H7 (cell line): ENCODE data around the gene RNF130. TPM values are rescaled to one million over a fixed set of nuclear protein-coding genes. Genes with fewer than 3 reads are reported as not detected.

Experiments used
- DNase-seq: peaks from one replicate; pipeline ENCODE4 v3.0.0; 2012
- H3K27me3 ChIP-seq: 2 replicates; pipeline ENCODE4 v1.6.0; 2011; ENCODE audit warnings: mild to moderate bottlenecking, low read length; ENCODE audit not compliant: control insufficient read depth, insufficient read depth
- H3K36me3 ChIP-seq: replicated peaks from 2 replicates; pipeline ENCODE4 v1.5.1; 2011; ENCODE audit warnings: low read length; ENCODE audit not compliant: control insufficient read depth, insufficient read depth
- H3K4me3 ChIP-seq: 2 replicates; pipeline ENCODE4 v1.5.1; 2011; ENCODE audit warnings: low read depth, mild to moderate bottlenecking, control low read depth, low read length, moderate library complexity; ENCODE audit not compliant: insufficient read depth
- total RNA-seq: library from RNA; depleted of rRNA; stranded (reverse); fragments of >200 nt; shearing (Covaris generic); gene quantifications from 2 replicates; pipeline ENCODE4 v1.2.3, GENCODE V29; 2014

RNF130 gene
- total RNA-seq, 1 experiment from 2014 or later = 123 TPM

DNA sequence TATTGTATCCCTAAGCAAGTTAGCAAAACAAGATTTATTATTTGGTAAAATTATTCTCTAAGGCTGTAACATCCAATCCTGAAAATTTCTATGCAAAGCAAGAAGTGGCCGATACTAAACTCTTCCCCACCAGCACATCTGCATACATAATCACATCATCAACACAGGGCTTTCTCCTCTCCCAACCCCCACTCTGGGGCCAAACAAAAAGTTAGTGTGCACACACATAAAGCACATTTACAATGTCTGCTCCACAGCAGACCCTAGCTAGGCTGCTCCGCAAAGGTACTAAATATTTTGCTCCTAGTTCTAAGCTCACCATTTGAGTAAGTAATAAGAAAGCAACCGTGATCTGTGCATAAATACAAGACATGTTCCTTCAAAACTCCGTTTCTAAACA, 3.6 kb downstream of the RNF130 start:
- Histone ChIP-seq H3K27me3 (peaks cover 7% of the 10 kb centered on the region), H3K4me3 (no peak overlapping the region; the same call in 1 of the 2 replicates), H3K36me3 (no peaks in the 10 kb centered on the region)
- DNase-seq = no peak

DNA sequence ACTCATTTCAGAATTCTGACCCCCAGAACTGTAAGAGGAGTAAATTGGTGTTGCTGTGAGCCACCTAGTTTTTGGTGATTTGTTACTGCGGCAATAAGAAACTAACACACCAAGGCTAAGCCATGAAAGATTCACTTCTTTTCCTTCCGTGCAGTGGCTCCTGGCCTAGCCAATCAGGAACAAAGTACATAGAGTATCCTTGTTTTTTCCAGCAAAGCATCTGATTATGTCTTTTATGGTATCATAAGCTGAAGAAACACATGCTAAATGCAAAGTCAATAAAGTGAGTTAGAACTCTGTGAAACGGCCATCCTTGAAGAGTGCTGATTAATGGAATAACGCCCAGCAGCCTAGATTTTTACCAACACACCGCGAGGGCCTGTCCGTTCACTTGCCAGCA, 11.4 kb downstream of the RNF130 start:
- Histone ChIP-seq H3K27me3 (no peaks in the 10 kb centered on the region), H3K36me3 (no peaks in the 10 kb centered on the region), H3K4me3 (no peak overlapping the region)
- DNase-seq = no peak

DNA sequence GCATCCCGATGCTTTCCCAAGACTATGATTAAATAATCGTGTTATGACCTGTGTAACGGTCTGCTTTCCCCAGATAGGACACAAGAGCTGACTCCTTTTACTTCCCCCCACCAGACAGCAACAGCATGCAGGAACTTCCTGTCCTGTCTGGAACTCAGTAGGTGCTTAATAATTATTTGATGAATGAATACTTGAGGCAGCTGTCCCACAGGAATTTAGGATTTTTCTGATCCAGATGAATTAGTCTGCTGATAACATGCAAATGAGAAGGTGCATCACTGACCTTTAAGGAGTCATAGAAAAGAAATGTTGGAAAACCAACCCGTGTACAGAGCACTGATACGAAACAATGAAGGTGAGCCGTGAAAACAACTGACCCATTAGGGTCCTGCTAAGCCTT, 12.2 kb downstream of the RNF130 start:
- no peak overlapping the region for H3K4me3 ChIP-seq
- H3K27me3 ChIP-seq = no peaks in the 10 kb centered on the region
- no peaks in the 10 kb centered on the region for H3K36me3 ChIP-seq
- DNase-seq = no peak

DNA sequence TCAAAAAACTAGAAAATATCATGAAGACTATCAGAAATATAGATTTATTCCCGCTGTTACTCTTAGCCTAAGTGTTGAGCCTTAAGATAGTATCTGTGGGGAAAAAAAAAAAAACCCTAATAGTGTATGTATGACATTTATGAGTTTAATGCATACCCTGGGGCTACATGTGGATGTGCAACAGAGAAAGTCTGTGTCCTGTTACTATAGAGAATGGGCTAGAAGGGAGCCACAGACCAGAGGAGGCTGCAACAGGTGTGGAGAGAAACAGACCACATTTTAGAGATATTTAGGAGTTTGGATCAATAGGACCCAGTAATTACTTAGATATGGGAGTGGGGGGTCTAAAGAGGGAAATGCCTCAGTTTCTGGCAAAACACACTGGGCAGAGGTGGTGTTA, 15.4 kb downstream of the RNF130 start:
- no peaks in the 10 kb centered on the region for H3K27me3 ChIP-seq
- H3K36me3 ChIP-seq = no peaks in the 10 kb centered on the region
- H3K4me3 ChIP-seq = no peak overlapping the region
- DNase-seq = no peak

DNA sequence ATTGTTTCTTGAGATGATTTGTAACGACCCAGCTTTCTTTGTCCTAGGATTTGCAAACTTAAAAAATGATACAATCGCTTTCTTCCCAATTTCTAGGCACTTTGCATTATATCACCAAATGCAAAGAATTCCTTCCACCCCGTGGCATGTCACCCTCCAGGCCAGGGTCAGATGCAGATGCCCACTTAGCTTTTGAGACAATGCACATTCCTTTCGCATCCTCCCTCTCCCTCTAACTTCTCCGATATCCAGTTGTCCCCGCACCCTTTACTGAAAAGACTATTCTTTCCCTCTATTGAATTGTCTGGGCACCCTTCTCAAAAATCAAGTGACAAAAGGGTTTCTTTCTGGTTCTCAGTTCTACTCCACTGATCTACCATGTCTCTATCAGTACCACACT, 17.3 kb downstream of the RNF130 start:
- no peak overlapping the region for H3K4me3 ChIP-seq
- no peaks in the 10 kb centered on the region for H3K27me3 ChIP-seq
- DNase-seq = no peak
- no peaks in the 10 kb centered on the region for H3K36me3 ChIP-seq

DNA sequence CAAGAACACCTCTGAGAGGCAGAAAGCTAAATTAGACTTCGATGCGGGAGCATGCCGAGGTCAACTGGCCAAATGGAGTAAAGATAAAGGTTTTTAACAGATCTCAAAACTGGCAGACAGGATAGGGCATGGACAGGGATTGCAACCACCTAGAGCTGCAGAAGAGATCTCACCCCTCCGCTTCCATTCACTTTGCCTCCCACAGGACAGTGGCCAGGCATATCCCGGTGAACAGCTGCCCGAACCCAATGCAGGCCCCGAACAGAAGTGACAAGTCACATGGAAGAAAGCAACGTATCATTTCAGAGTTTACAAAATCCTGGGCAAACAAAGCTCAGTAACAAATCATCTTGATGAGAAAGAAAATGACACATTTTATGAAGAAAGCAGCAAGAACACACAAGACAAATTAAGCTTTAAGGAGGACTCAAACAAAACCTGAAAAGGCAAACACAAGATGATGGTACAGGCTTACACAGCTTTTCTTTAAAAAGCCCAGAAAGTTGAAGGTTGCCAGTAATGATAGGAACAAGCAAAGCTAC, 18.4 kb downstream of the RNF130 start:
- H3K27me3 ChIP-seq = no peaks in the 10 kb centered on the region
- H3K4me3 ChIP-seq = no peak overlapping the region
- no peak for DNase-seq
- no peaks in the 10 kb centered on the region for H3K36me3 ChIP-seq

DNA sequence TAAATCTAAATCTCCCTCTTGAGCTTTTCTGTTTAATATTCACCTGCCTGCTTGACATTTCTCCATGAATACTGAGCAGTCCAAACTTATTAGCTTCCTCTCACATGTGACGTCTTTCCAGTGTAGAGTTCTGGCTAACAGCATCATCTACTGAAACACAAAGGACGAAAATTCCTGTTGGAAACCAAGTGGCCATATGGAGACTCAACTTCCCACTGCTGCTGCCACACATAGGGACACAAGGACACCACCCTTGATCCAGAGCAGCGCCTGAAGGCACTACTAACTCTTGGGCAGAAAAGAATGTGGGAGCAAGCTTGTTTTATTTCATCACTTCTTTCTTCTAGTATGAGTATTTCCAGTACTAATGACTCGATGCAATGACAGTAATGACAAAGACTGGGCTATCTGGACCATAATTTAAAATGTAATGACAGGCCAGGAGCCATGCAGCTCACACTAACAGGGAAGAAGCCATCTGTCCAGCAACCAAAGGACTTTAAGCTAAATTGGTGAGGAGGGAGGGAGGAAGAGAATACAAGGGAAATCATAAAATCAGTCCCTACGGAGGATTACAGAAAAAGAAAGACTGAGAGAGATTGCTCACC, 19.2 kb downstream of the RNF130 start:
- H3K36me3 ChIP-seq = no peaks in the 10 kb centered on the region
- DNase-seq = no peak
- H3K27me3 ChIP-seq = no peaks in the 10 kb centered on the region
- no peak overlapping the region for H3K4me3 ChIP-seq

DNA sequence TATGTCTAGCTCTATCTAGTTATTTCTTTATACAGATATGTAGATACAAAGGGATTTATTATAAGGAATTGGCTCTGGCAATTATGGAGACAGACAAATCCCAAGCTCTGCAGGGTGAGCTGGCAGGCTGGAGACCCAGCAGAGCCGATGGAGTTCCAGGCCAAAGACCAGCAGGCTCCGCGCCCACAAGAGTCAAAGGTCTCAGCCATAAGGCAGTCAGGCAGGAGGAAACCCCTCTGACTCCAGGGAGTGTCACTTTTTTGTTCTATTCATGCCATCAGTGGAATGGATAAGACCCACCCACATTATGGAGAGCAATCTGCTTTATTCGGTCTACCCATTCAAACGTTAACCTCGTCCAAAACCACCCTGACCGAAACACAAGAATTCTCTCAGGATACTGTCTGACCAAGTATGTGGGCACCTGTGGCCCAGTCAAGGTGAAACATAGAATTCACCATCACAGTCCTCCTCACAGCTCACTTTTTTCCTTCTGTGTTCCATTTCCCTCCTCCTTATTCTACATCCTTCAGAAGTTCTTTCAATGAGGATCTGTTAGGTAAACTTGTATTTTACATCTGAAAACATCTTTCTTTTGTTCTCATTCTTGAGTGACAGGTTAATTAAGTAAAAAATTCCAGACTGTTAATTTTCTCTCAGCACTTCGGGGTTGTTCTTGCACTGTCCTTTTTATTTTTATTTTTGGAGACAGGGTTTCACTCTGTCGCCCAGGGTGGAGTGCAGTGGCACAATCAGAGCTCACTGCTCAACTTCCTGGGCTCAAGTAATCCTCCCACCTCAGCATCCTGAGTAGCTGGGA, 21.2 kb downstream of the RNF130 start:
- Histone ChIP-seq H3K27me3 (no peaks in the 10 kb centered on the region), H3K4me3 (no peak overlapping the region), H3K36me3 (no peaks in the 10 kb centered on the region; the same call in 1 of the 2 replicates)
- DNase-seq = no peak

DNA sequence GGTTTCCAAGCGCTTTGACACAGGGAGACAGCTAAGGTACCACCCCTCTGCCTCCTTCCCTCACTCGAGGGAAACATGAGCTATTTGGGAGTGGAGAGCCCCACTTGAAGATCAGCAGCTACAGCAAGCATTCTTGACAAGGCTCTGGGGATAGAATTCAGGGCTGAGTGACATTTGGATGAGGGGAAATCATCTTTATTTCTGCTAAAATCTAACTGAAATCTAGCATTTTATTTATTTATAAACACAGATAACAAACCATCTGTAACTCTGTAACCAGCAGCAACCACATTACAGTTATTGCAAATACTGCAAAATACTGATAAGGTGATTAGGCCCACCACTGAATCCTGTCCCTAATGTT, 22.4 kb downstream of the RNF130 start:
- Histone ChIP-seq H3K4me3 (no peak overlapping the region), H3K36me3 (no peaks in the 10 kb centered on the region; the same call in 1 of the 2 replicates), H3K27me3 (no peaks in the 10 kb centered on the region)
- no peak for DNase-seq

DNA sequence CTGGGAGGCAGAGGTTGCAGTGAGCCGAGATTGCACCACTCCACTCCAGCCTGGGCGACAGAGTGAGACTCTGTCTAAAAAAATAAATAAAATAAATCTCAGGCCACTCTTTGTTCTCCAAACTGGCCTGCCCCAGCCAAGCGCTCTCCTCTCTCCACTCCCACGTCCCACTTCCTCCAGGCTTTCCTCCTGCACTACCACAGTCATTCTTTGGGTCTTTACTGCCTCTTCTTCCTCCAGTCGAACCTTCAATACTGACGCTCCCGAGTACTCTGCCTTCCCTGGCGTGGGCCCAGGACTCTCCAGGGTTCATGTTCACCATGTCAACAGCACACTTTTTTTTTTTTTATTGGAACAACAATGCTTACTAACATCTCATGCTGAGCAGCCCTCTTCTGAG, 23.9 kb downstream of the RNF130 start:
- no peaks in the 10 kb centered on the region for H3K27me3 ChIP-seq
- no peaks in the 10 kb centered on the region; the same call in 1 of the 2 replicates for H3K36me3 ChIP-seq
- DNase-seq = no peak
- H3K4me3 ChIP-seq = no peak overlapping the region

DNA sequence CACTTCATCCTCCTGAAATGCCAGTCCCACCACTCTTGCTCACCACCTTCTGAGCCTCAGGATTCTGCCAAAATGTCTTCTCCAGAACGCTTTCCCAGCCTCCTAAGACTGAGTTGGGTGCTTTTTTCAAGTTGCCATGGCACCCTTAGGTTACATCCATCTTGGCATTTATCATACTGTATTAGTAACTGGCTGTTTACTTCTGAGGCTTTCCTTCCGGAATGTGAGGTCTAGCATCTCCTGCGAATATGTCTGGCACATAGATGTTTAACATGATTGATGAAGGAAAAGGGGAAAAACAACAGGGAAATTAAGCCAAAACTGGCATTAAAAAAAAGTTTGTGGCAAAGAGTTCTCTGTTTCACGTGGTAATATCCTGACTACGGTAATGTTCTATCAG, 24.9 kb downstream of the RNF130 start:
- H3K36me3 ChIP-seq = no peaks in the 10 kb centered on the region; the same call in 1 of the 2 replicates
- no peak for DNase-seq

DNA sequence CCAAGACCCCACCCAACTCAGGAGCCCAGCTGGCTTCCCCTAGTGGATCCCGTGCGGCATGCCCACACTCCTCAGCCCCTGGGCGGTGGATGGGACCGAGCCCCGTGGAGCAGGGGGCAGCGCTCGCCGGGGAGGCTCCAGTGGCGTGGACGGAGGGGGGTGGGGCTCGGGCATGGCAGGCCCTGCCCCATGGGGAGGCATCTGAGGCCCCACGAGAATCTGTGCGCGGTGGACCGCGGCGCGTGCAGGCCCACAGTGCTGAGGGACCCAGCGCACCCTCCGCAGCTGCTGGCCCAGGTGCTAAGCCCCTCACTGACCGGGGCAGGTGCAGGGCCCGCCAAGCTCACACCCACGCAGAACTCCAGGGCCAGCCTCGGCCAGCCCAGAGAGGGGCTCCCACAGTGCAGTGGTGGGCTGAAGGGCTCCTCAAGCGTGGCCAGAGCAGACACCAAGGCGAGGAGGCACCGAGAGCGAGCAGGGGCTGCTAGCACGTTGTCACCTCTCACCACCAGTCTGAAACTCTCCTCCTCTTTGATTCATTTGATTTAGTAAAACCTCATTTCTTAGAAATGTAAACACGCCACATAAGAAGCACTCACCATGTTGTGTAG, 25.6 kb downstream of the RNF130 start:
- H3K36me3 ChIP-seq = no peaks in the 10 kb centered on the region; the same call in 1 of the 2 replicates
- no peak overlapping the region for H3K4me3 ChIP-seq
- no peak for DNase-seq
- H3K27me3 ChIP-seq = no peaks in the 10 kb centered on the region

More for the DNA sequence above, 24.9 kb downstream of the RNF130 start:
- Histone ChIP-seq H3K27me3 (no peaks in the 10 kb centered on the region), H3K4me3 (no peak overlapping the region)

DNA sequence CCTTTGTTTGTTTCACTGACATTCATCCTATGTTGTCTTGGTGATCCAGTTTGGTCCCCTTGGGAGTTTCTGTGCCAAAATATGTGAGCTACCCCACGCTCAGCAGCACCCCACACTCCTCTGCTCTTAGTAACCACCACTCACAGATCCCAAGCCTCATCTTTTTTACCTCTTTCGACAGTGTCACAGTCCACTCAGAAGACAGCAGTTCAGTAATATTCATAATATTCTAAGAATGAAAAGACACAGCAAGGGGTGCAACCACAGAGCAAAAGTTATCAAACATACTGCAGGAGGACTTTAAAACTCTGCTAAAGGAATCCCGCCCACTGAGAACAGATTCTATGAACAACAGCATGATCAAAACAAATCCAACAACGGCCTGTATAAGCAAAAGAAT, 28.2 kb downstream of the RNF130 start:
- DNase-seq = no peak
- H3K36me3 ChIP-seq = no peaks in the 10 kb centered on the region; the same call in 1 of the 2 replicates
- no peak overlapping the region for H3K4me3 ChIP-seq
- no peaks in the 10 kb centered on the region for H3K27me3 ChIP-seq

DNA sequence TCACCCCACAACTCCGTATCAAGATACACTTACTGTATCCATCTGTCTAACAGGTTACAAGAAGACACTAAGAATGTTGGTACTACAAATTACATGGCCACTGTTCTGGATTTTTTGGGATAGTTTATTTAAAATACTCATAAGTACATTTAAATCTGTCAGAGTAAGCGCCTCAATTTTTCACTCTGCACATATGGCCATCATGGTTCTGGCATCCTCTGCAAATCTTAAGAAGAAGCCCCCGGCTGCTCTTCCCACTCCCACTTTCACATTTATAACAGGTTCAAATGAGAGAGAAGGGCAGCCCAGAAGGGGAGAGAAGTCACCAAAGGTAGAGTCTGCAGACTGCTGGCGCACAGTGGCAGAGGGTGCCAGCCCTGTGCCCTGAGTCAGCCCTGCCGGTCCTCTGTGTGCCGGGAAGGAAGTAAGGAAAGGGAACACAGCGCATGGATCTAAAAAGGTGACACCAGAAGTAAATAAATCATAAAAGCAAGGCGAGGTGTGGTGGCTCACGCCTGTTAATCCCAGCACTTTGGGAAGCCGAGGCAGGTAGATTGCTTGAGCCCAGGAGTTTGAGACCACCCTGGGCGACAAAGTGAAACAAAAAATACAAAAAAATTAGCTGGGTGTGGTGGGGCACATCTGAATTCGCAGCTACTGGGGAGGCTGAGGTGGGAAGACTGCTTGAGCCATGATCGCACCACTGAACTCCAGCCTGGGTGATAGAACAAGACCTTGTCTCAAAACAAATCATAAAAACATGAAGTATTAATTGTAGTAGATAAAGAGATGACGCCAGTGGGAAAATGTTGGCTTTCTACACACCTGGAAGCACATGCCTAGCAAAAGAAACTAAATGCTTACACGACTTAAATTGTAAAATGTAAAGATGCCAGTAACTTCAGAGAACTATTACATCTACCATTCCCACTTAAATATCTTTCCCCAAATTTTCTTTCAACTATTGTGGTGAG, 30.0 kb downstream of the RNF130 start:
- H3K4me3 ChIP-seq = no peak overlapping the region
- peaks cover 7% of the 10 kb centered on the region for H3K36me3 ChIP-seq
- no peaks in the 10 kb centered on the region for H3K27me3 ChIP-seq
- DNase-seq = no peak
